ENCODE data around the gene WDR37. TPM values are rescaled to one million over a fixed set of nuclear protein-coding genes. Genes with fewer than 3 reads are reported as not detected.

The WDR37 gene
- polyA plus RNA-seq, 1 donor: 12.5 TPM

DNA sequence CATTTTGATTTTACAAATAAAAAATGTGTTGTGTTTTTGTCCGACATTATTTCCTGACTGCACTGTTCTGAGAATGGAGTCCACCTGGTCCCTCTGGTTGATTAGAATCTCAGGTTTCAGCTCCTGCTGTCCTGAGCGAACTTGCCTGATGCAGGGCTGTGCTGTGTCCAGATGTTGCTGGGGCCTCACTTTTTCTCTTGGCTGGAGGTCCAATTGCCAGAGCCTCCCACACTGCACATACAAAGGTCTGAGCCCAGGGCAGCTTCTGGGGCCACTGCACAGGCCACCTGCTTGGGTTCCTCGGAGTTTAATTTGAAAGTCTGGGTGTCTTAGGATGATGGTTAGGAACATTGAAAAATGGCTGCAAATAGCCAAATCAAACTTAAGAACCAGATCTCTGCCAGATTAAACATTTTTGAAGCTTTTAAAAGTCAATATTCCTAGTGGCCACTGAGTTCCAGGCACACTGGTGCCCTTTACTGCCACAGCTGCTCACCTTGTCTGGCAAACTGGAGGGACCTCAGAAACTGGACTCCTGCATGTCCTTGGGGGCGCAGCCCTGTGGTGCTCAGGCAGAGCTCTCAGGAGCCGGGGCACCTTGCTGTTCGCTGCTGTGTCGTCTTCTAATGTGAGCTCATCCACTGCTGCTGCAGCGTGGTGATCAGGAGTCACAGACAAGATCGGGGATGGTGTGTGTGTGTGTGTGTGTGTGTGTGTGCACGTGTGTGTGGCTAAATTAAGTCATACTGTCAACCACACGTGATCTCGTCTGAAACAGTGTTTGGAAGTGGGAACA lies 75.0 kb downstream of the WDR37 start:
- DNase-seq: no peak

DNA sequence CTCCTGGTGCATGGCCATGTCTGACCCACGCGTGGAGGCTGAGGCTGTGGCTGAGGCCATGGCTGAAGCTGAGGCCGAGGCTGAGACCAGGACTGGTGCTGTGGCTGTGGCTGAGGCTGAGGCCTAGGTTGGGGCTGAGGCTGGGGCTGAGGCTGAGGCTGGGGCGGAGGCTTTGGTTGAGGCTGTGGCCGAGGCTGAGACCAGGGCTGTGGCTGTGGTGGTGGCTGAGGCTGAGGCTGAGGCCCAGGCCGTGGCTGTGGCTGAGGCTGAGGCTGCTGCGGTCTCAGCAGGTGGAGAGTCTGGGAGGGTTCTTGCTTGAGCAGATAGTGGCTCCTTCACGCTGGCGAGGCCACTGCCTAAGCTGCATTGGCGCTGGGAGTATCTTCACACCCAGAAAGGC lies 76.4 kb downstream of the WDR37 start:
- no peak for DNase-seq

DNA sequence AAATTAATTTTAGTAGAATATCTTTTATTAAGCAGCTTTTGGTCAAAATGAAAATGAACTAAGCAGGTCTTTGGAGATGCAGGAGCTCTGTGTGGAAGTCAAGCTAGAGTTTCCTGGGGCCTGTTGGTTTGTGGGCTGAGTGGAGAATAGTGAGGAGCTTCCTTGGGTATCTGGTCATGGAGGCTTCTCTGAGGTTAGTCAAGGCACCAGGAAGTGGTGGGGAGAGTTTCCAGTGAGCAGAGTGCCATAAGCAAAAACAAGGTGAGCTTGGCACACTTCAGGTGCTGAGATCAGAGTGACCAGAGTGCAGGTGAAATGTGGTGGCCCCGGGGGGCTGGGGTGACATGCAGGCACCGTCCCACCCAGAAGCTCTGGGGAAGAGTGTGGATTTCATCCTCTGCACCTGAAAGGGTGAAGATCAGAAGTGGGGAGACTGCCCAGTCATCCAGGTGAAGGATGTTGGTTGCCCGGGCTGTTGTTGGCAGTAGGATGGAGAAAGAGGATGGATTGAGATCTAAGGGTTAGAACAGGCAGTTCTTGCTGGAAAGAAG lies 77.4 kb downstream of the WDR37 start:
- no peak for DNase-seq

DNA sequence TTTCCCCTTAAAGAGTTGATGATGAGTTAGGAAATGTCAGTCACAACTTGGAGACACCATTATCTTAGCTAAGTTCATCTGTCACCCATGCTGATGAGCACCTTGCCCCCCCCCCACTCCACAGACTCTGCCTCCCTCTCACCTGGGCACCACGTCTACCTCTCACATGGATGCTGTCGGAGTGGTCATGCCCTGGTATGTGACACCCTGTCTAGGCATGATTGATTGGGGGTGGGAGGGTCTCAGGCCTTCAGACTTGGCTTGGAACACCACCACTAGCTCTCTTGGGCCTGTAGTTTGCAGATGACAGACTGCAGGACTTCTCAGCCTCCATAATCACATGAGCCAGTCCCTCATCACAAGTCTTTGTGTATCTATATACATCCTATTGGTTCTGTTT lies 78.0 kb downstream of the WDR37 start:
- no peak for DNase-seq

- DNase-seq: no peak
These were observed 80.1 kb downstream of the WDR37 start for GRCh38 chr10:1136268-1136667.

DNA sequence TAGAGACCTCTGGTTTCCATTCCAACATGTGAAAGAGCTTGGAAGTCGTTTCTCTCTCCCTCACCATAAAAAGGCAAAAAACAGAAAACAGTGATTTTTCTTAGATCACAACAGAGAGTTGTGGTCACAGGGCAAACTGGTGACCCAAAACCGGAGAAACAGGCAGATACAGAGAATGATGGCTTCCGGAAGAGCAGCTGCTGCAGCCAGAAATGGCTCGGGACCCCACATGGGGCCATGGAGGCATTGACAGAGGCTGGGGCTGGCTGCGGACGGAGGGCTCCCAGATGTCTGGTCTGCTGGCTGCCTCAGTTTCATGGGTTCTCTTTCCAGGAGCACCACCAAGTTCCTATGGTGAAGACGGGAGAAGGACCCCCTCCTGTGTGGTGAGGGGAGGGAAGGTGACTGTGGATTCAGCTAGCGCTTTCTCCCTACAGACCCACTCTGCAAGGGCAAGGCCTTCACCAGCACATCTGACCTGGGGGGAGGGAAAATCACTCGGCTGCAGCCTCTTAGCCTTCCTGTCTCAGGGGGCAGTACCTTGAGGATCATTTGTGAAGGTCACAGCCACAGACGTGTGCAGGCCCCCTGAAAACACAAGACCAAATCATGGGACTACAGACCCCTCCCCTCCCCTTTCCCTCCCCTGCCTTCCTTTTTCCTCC lies 81.4 kb downstream of the WDR37 start:
- no peak for DNase-seq

DNA sequence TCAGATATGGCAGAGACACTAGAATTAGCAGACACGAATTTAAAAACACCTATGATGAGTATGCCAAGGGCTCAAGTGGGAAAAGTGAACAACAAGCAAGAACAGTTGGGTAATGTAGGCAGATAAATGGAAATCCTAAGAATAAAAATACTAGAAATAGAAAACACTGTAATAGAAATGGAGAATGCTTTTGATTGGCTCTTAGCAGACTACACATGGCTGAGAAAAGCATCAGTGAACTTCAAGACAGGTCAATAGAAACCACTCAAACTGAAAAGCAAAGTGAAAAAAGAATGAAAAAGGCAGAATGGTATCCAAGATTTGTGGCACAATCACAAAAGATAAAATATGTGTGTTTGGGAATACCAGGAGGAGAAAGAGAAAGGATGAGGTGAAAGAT lies 82.3 kb downstream of the WDR37 start:
- DNase-seq: no peak

- DNase-seq: no peak
These were observed 85.1 kb downstream of the WDR37 start for GRCh38 chr10:1141261-1141660.

DNA sequence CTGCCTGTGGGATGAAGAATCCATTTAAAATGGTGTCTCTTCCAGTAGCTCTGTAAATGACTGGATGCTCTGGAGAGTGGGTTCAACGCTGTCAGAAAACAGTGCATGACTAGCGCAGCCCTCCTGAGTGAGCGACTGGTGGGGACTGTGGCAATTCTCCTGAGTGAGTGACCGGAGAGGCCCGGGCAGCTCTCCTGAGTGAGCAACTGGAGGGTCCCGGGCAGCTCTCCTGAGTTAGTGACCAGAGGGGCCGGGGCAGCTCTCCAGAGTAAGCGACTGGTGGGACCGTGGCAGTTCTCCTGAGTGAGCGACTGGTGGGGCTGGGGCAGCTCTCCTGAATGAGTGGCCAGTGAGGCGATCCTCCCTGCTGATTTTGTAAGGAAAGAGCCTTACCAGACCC lies 85.5 kb downstream of the WDR37 start:
- no peak for DNase-seq

- no peak for DNase-seq
These were observed 86.4 kb downstream of the WDR37 start for GRCh38 chr10:1142596-1142995.

GRCh38 chr10:1147810-1148209 lies 91.6 kb downstream of the WDR37 start:
- DNase-seq: no peak

DNA sequence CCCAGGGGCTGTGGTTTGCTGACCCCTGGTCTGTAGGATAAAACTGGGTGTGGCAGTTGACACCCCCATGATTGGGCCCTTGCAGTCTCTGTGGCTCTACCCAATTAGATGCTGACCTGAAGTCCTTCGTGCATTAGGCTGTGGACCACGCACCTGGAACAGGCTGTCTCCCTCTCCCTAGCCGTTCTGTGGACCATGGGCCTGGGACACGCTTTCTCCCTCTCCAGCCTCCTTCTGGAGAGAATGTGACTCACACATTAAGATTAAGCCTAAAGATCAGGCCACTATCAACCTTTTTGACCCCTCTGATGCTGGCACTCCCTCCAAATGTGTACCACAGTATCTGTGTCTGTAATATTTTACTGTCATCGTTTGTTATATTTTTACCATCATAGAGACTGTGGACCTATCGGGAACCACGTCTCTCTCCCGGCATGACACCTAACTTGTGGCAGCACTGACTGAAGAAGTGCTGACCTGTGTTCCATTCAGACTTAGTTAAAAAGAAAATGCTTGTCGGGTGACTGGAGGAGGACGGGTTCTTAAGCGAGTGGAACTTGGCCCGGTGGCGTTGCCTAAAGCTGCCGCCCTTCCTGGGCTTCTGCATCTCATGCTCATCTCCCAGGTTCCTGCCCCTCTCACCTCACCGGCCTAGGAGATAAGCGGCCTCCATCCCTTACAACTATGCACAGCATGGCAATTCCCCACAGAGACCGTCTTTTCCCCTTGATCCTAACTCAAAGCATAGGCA lies 92.8 kb downstream of the WDR37 start:
- DNase-seq: no peak

DNA sequence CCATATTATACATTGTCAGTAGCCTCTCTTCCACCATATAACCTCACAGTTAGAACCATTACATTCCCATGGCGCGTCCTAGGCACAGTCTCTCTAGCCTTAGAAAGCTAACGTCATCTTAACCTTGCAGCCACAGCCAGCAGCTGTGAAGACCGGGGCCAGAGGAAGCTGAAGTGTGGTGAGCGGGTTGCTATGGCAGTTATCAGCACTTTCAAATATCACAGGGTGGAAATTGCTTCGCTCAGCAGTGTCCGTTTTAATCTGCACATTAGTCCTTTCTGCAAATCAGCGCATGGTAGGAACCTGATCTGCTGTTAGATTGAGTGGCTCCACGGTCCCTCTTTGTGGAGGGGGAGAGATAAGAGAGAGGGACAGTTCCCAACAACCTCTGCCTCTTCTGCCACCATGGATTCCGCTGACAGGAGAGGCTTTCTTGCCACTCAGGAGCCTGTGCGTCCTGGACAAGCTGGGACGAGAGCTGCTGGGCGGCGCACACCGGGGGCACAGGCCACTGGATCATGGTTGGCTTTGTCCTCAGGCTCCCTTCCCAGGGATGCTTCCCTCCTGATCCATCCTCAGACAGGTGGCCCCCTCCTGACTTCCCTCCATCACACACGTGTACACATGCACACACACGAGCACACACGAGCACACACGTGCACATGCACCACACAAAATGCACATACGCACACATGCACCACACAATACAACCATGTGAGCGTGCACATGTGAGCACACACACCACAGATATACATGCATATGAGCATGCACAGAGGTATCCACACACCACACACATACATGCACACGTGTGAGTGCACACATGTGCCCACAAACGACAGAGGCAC lies 93.8 kb downstream of the WDR37 start:
- no peak for DNase-seq

- DNase-seq: no peak
These were observed 94.4 kb downstream of the WDR37 start for GRCh38 chr10:1150638-1150955.

DNA sequence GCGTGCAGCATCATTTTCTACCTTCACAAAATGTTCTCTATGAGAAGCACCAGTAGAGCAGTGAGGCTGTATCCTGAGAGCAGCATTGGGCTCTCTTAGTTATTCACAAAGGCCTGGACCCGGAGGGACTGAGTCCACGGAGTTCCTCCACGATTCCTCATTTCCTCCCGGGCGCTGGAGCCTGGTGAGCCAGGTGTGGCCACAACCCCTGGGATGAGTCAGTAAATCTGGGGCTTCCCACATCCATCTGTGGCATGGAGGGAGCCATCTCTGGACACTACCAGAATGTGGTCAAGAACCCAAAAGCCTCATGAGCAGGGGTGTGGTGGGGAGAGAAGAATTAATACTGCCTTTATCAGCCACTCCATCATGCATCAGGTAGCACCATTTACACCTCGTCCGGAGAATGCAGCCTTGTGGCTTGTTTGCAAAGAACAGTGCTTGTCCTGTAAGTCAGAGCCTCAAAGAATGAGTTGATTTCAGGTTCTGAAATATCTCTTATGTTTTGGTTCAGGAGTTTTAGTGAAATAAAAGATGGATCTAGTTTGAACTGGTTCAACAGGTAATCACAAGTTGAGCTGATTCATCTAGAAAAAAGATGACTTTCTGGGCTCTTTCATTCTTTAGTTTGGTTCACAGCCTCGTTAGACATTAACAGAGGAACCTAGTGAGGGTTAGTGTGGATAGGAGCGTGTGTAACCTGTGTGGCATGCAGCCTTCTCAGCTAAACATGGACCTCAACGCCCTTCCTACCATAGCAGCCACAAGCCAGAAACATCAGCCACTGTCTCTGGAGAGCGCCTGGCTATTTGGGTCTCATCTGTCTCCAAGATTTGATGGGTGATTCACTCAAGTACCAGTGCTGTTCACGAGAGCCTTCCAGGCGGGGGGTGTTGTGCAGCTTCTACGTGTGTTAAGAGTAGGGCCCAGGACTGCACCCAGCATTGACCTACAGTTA lies 95.2 kb downstream of the WDR37 start:
- DNase-seq: no peak

- DNase-seq: no peak
These were observed 96.4 kb downstream of the WDR37 start for GRCh38 chr10:1152386-1153250.

DNA sequence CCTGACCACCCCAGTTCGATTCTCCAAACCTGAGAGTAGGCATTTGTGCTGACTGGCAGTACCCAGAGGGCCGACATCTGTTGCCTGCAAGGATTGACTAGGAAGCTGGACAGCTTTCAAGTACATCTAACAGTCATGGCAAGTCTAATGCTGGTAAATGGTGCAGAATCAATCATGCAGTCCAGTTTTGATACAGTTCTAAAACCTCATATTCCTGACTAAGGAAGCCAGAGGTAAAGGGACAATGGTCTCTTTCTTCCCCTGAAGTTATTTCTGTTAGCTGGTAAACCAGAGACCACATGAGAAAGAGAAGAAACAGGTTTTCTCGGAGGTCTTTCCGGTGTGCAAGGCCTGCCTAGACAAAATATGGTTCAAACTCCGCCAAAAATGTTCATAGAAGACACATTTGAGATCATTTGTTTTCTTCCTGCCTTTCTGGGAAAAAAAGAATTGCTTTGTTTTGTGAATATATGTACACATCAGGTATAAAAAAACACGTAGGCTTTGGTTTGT lies 97.1 kb downstream of the WDR37 start:
- no peak for DNase-seq

DNA sequence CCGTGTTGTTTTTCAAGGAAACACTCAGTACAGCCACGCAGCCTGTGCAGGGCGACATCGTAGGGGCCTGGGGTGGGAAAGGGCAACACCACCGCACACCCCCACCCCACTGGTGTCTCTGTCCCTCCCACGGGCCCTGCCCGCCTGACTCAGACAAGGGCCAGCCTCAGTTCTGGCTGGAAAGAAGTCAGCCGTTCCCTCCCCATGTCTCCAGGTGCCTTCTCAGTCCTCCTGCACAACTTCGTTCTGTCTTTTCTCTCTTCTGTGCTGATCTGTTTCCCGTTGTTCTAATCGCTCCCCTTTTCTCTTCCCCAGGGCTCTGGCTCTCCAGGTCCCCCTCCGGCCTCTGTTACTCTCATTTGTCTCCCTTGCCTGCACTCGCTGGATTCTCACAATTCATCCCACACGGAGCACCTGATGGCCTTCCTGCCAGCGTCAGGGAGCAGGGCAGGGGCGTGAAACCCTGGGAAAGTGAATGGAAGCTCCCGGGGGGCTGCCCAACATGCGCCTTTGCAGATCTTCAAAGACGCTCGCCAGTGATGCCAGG lies 97.7 kb downstream of the WDR37 start:
- DNase-seq: no peak

GRCh38 chr10:1154531-1155295 lies 98.5 kb downstream of the WDR37 start:
- no peak for DNase-seq

Measured in hindlimb muscle (tissue), 1 donor.